WTC11 (cell line): Measurements from ENCODE around the gene GHR. TPM values are rescaled to one million over a fixed set of nuclear protein-coding genes. Genes with fewer than 3 reads are reported as not detected.
A peak's percentile ranks its signal among the peaks of the same experiment; 100 is the strongest.

Experiments
- ATAC-seq: fragments of 200-7000 bp; cut with Tn5 transposase; 2 replicates; pipeline ENCODE4 v1.10.0; 2021; ENCODE audit warnings: mild to moderate bottlenecking, moderate library complexity
- CTCF ChIA-PET: fragments of 300-600 bp; sonication (Branson Sonifier 250); formaldehyde crosslinking; loops from one replicate; lab custom pipeline; 2021; ENCODE audit warnings: antibody characterized with exemption; lab: Charles Lee
- POLR2A ChIA-PET: fragments of 350-600 bp; sonication (Branson Sonifier 250); formaldehyde crosslinking; loops from one replicate; lab custom pipeline; 2021; ENCODE audit warnings: antibody characterized with exemption; lab: Charles Lee
- DNase-seq: peaks from one replicate; pipeline ENCODE4 v3.0.0; 2021; ENCODE audit warnings: low spot score
- H3K27ac Mint-ChIP-seq: 2 replicates; pipeline ENCODE4 v1.8.0; 2021; ENCODE audit warnings: mixed read lengths
- H3K27me3 Mint-ChIP-seq: 2 replicates; pipeline ENCODE4 v1.8.0; 2021; ENCODE audit warnings: low read depth, mild to moderate bottlenecking, moderate library complexity, mixed read lengths
- H3K36me3 Mint-ChIP-seq: 2 replicates; pipeline ENCODE4 v1.8.0; 2021; ENCODE audit warnings: mixed read lengths
- H3K4me1 Mint-ChIP-seq: 2 replicates; pipeline ENCODE4 v1.8.0; 2022; ENCODE audit warnings: mixed read lengths
- H3K4me3 Mint-ChIP-seq: 2 replicates; pipeline ENCODE4 v1.8.0; 2021; ENCODE audit warnings: mild to moderate bottlenecking, moderate library complexity, mixed read lengths
- H3K9me3 Mint-ChIP-seq: 2 replicates; pipeline ENCODE4 v1.8.0; 2021; ENCODE audit warnings: mixed read lengths
- CDX4 ChIP-seq: fragments of 250-450 bp; sonication (Bioruptor Pico); IDR thresholded peaks from 2 replicates; pipeline ENCODE4 v1.9.0; 2021; ENCODE audit warnings: moderate library complexity, mild to moderate bottlenecking, inconsistent platforms, borderline replicate concordance
- EMX1 ChIP-seq: fragments of 250-450 bp; sonication (Bioruptor Pico); IDR thresholded peaks from 2 replicates; pipeline ENCODE4 v1.8.0; 2021; ENCODE audit warnings: mild to moderate bottlenecking
- FOXP1 ChIP-seq: sonication (generic); formaldehyde crosslinking; IDR thresholded peaks from 2 replicates; pipeline ENCODE4 v1.8.0; 2022; ENCODE audit warnings: missing genetic modification reagents, mild to moderate bottlenecking, moderate library complexity, borderline replicate concordance
- GRHL2 ChIP-seq: fragments of 250-450 bp; sonication (Bioruptor Pico); IDR thresholded peaks from 2 replicates; pipeline ENCODE4 v1.8.0; 2022; ENCODE audit warnings: mild to moderate bottlenecking, moderate library complexity; ENCODE audit not compliant: insufficient replicate concordance, severe bottlenecking
- IRF2 ChIP-seq: sonication (generic); formaldehyde crosslinking; IDR thresholded peaks from 2 replicates; pipeline ENCODE4 v1.8.0; 2022; ENCODE audit warnings: low read depth, missing genetic modification reagents, borderline replicate concordance
- SP1 ChIP-seq: sonication (generic); formaldehyde crosslinking; conservative IDR thresholded peaks from 2 replicates; pipeline ENCODE4 v1.8.1; 2022; ENCODE audit warnings: missing genetic modification reagents
- TCF7 ChIP-seq: sonication (generic); formaldehyde crosslinking; IDR thresholded peaks from 2 replicates; pipeline ENCODE4 v1.8.0; 2022; ENCODE audit warnings: mild to moderate bottlenecking, low read depth, missing genetic modification reagents, moderate library complexity
- ZBTB43 ChIP-seq: sonication (generic); formaldehyde crosslinking; IDR thresholded peaks from 2 replicates; pipeline ENCODE4 v1.8.1; 2023; ENCODE audit warnings: mild to moderate bottlenecking, missing genetic modification reagents
- ZNF671 ChIP-seq: fragments of 250-450 bp; sonication (Bioruptor Pico); IDR thresholded peaks from 2 replicates; pipeline ENCODE4 v1.8.0; 2021; ENCODE audit warnings: mild to moderate bottlenecking
- total RNA-seq: library from RNA; stranded (reverse); gene quantifications from 3 replicates; pipeline ENCODE4 v1.2.3, GENCODE V29; 2021
- TF ChIP-seq, protein P1 (sequence below): sonication (generic); formaldehyde crosslinking; IDR thresholded peaks from 2 replicates; pipeline ENCODE4 v1.8.1; 2023; ENCODE audit warnings: mild to moderate bottlenecking, missing genetic modification reagents, borderline replicate concordance
- TF ChIP-seq, protein P2 (sequence below): sonication (generic); formaldehyde crosslinking; IDR thresholded peaks from 2 replicates; pipeline ENCODE4 v1.8.1; 2022; ENCODE audit warnings: mild to moderate bottlenecking, missing genetic modification reagents, moderate library complexity, borderline replicate concordance
- TF ChIP-seq, protein P3 (sequence below): sonication (generic); formaldehyde crosslinking; IDR thresholded peaks from 2 replicates; pipeline ENCODE4 v1.8.0; 2022; ENCODE audit warnings: mild to moderate bottlenecking, missing genetic modification reagents
- TF ChIP-seq, protein P4 (sequence below): sonication (generic); formaldehyde crosslinking; IDR thresholded peaks from 2 replicates; pipeline ENCODE4 v1.8.1; 2022; ENCODE audit warnings: mild to moderate bottlenecking, moderate library complexity, missing genetic modification reagents

Gene GHR
- total RNA-seq, 1 experiment from 2014 or later: 0.57 TPM

DNA sequence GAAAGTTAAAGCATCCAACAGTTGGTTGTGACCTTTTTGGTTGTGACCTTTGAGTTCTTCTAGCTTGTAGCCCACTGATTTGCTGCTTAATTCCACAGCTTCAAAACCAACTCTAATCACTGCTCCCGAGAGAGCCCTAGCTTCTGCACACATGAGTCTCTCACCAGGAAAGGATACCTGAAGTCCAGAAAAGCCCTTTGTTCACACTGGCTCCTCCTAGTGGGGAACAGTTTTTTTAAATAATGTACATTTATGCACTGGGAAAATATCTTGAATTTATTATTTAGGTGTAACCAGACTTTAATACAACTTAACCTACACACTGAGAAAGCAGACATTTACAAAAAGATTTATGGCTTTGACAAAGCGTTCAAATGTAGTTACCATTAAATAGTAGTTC lies 213.2 kb downstream of the GHR start:
- POLR2A ChIA-PET: no interaction called here
- no peak overlapping the region for H3K4me3 Mint-ChIP-seq
- TF ChIP-seq GRHL2 (CRISPR knock-in tag): no peak
- TF ChIP-seq IRF2: no peak
- TF ChIP-seq SP1: no peak
- TF ChIP-seq, protein P1, sequence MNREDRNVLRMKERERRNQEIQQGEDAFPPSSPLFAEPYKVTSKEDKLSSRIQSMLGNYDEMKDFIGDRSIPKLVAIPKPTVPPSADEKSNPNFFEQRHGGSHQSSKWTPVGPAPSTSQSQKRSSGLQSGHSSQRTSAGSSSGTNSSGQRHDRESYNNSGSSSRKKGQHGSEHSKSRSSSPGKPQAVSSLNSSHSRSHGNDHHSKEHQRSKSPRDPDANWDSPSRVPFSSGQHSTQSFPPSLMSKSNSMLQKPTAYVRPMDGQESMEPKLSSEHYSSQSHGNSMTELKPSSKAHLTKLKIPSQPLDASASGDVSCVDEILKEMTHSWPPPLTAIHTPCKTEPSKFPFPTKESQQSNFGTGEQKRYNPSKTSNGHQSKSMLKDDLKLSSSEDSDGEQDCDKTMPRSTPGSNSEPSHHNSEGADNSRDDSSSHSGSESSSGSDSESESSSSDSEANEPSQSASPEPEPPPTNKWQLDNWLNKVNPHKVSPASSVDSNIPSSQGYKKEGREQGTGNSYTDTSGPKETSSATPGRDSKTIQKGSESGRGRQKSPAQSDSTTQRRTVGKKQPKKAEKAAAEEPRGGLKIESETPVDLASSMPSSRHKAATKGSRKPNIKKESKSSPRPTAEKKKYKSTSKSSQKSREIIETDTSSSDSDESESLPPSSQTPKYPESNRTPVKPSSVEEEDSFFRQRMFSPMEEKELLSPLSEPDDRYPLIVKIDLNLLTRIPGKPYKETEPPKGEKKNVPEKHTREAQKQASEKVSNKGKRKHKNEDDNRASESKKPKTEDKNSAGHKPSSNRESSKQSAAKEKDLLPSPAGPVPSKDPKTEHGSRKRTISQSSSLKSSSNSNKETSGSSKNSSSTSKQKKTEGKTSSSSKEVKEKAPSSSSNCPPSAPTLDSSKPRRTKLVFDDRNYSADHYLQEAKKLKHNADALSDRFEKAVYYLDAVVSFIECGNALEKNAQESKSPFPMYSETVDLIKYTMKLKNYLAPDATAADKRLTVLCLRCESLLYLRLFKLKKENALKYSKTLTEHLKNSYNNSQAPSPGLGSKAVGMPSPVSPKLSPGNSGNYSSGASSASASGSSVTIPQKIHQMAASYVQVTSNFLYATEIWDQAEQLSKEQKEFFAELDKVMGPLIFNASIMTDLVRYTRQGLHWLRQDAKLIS (CRISPR knock-in tag): no peak
- TF ChIP-seq, protein P2, sequence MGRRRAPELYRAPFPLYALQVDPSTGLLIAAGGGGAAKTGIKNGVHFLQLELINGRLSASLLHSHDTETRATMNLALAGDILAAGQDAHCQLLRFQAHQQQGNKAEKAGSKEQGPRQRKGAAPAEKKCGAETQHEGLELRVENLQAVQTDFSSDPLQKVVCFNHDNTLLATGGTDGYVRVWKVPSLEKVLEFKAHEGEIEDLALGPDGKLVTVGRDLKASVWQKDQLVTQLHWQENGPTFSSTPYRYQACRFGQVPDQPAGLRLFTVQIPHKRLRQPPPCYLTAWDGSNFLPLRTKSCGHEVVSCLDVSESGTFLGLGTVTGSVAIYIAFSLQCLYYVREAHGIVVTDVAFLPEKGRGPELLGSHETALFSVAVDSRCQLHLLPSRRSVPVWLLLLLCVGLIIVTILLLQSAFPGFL (CRISPR knock-in tag): no peak
- no peak for TF ChIP-seq CDX4 (CRISPR knock-in tag)
- TF ChIP-seq, all 79 proteins: peak for 0
- Mint-ChIP-seq H3K9me3 (no peaks in the 10 kb centered on the region), H3K36me3 (no peaks in the 10 kb centered on the region), H3K27ac (no peak overlapping the region), H3K27me3 (no peaks in the 10 kb centered on the region), H3K4me1 (no peaks in the 10 kb centered on the region)
- CTCF ChIA-PET: interaction anchor here (0.6 to 1.5 kb wide), 6 partner anchors 9 to 588 kb away, joined by 3 to 6 read pairs (median 4); no protein-coding TSS in a partner anchor
- no peak for DNase-seq
- ATAC-seq: peak; percentile 46; the same call in 1 of the 2 replicates

GRCh38 chr5:42636946-42637345 lies 213.7 kb downstream of the GHR start:
- TF ChIP-seq ZNF671 (CRISPR knock-in tag) (no peak), EMX1 (CRISPR knock-in tag) (no peak), ZBTB43 (no peak)
- TF ChIP-seq, protein P3, sequence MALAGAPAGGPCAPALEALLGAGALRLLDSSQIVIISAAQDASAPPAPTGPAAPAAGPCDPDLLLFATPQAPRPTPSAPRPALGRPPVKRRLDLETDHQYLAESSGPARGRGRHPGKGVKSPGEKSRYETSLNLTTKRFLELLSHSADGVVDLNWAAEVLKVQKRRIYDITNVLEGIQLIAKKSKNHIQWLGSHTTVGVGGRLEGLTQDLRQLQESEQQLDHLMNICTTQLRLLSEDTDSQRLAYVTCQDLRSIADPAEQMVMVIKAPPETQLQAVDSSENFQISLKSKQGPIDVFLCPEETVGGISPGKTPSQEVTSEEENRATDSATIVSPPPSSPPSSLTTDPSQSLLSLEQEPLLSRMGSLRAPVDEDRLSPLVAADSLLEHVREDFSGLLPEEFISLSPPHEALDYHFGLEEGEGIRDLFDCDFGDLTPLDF (CRISPR knock-in tag): no peak
- ChIA-PET CTCF (interaction anchor here (1.5 kb wide), 1 partner anchor 108 kb away, joined by 5 read pairs; no protein-coding TSS in a partner anchor), POLR2A (no interaction called here)
- no peak for DNase-seq
- ATAC-seq: no peak
- Mint-ChIP-seq H3K36me3 (no peaks in the 10 kb centered on the region), H3K9me3 (no peaks in the 10 kb centered on the region), H3K4me1 (no peaks in the 10 kb centered on the region), H3K27ac (no peak overlapping the region), H3K4me3 (no peak overlapping the region), H3K27me3 (no peaks in the 10 kb centered on the region)

DNA sequence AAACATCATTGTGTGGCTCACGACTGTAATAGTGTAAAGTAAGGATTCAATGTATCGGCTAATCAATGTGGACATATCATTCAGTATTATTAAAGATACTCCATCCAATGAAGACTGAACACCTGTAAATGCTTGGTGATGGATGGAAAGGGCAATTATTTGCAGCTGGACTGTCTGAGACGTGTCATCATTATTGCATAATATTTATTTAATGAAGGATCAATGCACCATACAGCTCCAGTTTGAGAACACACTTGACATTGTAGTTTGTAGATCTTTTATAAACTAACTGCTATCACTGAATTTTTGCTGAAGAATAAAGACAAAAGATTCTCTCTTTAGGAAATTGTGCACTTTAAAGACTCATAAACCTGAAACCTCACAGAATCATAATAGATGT lies 215.7 kb downstream of the GHR start:
- H3K4me1 Mint-ChIP-seq: no peaks in the 10 kb centered on the region
- ATAC-seq (no peak), DNase-seq (no peak)
- no peak overlapping the region for H3K27ac Mint-ChIP-seq
- ChIA-PET CTCF (no interaction called here), POLR2A (no interaction called here)
- no peaks in the 10 kb centered on the region for H3K36me3 Mint-ChIP-seq
- no peaks in the 10 kb centered on the region for H3K27me3 Mint-ChIP-seq
- H3K9me3 Mint-ChIP-seq: no peaks in the 10 kb centered on the region
- no peak overlapping the region for H3K4me3 Mint-ChIP-seq
- TF ChIP-seq TCF7 (CRISPR knock-in tag): no peak
- TF ChIP-seq, protein P1 (CRISPR knock-in tag): no peak
- TF ChIP-seq, protein P2 (CRISPR knock-in tag): no peak
- TF ChIP-seq, protein P4, sequence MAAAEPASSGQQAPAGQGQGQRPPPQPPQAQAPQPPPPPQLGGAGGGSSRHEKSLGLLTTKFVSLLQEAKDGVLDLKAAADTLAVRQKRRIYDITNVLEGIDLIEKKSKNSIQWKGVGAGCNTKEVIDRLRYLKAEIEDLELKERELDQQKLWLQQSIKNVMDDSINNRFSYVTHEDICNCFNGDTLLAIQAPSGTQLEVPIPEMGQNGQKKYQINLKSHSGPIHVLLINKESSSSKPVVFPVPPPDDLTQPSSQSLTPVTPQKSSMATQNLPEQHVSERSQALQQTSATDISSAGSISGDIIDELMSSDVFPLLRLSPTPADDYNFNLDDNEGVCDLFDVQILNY (CRISPR knock-in tag): no peak
- TF ChIP-seq FOXP1 (CRISPR knock-in tag): no peak
